ENCODE data around the gene UBE2J1. TPM values are rescaled to one million over a fixed set of nuclear protein-coding genes. Genes with fewer than 3 reads are reported as not detected.

Gene UBE2J1
- total and polyA plus RNA-seq, 8 donors = 15.0 to 33.7 (median 29.3) TPM

DNA sequence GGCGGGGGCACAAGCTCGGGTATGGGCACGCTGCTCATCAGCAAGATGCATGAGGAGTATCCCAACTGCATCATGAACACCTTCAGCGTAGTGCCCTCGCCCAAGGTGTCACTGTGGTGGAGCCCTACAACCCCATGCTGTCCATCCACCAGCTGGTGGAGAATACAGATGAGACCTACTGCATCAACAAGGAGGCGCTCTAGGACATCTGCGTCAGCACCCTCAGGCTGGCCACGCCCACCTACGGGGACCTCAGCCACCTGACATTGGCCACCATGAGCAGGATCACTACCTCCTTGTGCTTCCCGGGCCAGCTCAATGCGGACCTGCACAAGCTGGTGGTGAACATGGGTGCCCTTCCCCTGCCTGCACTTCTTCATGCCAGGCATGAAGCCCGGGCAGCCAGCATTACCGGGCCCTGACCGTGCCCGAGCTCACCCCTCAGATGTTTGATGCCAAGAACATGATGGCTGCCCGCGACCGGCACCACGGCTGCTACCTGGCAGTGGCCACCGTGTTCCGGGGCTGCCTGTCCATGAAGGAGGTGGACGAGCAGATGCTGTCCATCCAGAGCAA is 50.2 kb downstream of the UBE2J1 start:
- DNase-seq (no peak), ATAC-seq (no peak), FAIRE-seq (no peak)
- Histone ChIP-seq H3K27ac (no peak overlapping the region), H3K4me3 (no peak overlapping the region), H3K36me3 (no peaks in the 10 kb centered on the region), H3K27me3 (no peaks in the 10 kb centered on the region), H3K4me1 (no peaks in the 10 kb centered on the region), H3K9me3 (no peaks in the 10 kb centered on the region)
- TF ChIP-seq, protein P1, sequence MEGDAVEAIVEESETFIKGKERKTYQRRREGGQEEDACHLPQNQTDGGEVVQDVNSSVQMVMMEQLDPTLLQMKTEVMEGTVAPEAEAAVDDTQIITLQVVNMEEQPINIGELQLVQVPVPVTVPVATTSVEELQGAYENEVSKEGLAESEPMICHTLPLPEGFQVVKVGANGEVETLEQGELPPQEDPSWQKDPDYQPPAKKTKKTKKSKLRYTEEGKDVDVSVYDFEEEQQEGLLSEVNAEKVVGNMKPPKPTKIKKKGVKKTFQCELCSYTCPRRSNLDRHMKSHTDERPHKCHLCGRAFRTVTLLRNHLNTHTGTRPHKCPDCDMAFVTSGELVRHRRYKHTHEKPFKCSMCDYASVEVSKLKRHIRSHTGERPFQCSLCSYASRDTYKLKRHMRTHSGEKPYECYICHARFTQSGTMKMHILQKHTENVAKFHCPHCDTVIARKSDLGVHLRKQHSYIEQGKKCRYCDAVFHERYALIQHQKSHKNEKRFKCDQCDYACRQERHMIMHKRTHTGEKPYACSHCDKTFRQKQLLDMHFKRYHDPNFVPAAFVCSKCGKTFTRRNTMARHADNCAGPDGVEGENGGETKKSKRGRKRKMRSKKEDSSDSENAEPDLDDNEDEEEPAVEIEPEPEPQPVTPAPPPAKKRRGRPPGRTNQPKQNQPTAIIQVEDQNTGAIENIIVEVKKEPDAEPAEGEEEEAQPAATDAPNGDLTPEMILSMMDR (IDR thresholded peaks at IDR 0.05) = no peak
- WGBS, 2 donors = 83 to 89% methylated on average over 22 of the region's 22 CpGs
- intact Hi-C loops (cut with DNase I) = no loop called here

- DNase-seq = no peak
- WGBS, 2 donors = 88 to 91% methylated on average over 25 of the region's 25 CpGs
- TF ChIP-seq, protein P1 (IDR thresholded peaks at IDR 0.05) = no peak
- H3K27ac ChIP-seq = no peak overlapping the region
- no peak for ATAC-seq
- H3K4me1 ChIP-seq = no peaks in the 10 kb centered on the region
- intact Hi-C loops (cut with DNase I) = no loop called here
- H3K27me3 ChIP-seq = no peaks in the 10 kb centered on the region
- H3K9me3 ChIP-seq = no peaks in the 10 kb centered on the region
- no peaks in the 10 kb centered on the region for H3K36me3 ChIP-seq
- FAIRE-seq = no peak
- no peak overlapping the region for H3K4me3 ChIP-seq
Observed at GRCh38 chr6:89301586-89302194, 50.8 kb downstream of the UBE2J1 start.

GRCh38 chr6:89299466-89299850 is 53.1 kb downstream of the UBE2J1 start:
- 76 to 84% methylated on average over 7 of the region's 7 CpGs for WGBS, 2 donors
- no peaks in the 10 kb centered on the region for H3K4me1 ChIP-seq
- H3K4me3 ChIP-seq = no peak overlapping the region
- no peak overlapping the region for H3K27ac ChIP-seq
- H3K36me3 ChIP-seq = no peaks in the 10 kb centered on the region
- ATAC-seq (no peak), DNase-seq (no peak), FAIRE-seq (no peak)
- H3K9me3 ChIP-seq = no peaks in the 10 kb centered on the region
- no peaks in the 10 kb centered on the region for H3K27me3 ChIP-seq
- intact Hi-C loops (cut with DNase I) = no loop called here
- TF ChIP-seq, protein P1 (IDR thresholded peaks at IDR 0.05) = no peak

DNA sequence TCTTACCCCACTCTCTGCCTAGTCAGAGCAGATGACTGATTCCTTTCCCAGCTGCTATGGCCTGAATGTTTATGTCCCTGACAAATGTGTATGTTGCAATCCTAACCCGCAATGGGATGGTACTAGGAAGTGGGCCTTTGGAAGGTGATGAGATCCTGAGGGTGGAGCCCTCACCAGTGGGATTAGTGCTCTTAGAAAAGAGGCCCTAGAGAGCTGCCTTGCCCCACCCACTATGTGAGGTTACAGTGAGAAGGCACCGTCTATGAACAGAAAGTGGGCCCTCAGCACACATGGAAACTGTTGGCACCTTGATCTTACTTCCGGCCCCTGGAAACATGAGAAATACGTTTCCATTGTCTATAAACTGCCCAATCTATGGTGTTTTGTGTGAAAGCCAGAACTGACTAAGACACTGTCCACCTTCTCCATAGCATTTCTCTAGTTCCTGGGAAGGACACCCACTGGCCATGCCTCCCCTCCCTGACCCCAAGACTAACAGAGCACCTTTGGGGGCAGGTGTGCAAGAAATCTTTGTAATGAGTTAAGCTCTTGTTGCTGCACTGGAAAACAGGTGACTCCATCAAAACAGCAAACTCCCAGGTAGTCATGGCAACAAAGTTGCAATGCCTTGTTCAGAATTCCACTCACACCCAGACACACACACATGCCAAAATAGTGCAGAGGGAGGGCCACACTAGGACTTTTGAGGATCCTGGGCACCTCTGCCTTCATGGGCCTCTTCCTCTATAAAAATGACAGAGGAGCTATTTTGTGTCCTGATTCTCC is 53.6 kb downstream of the UBE2J1 start:
- H3K27ac ChIP-seq = no peak overlapping the region
- no peaks in the 10 kb centered on the region for H3K4me1 ChIP-seq
- intact Hi-C loops (cut with DNase I) = no loop called here
- DNase-seq (no peak), FAIRE-seq (no peak), ATAC-seq (no peak)
- H3K9me3 ChIP-seq = no peaks in the 10 kb centered on the region
- no peaks in the 10 kb centered on the region for H3K36me3 ChIP-seq
- no peaks in the 10 kb centered on the region for H3K27me3 ChIP-seq
- TF ChIP-seq, protein P1 (IDR thresholded peaks at IDR 0.05) = no peak
- no peak overlapping the region for H3K4me3 ChIP-seq
- 78 to 85% methylated on average over 4 of the region's 4 CpGs for WGBS, 2 donors

All from pancreas (tissue), 10 donors.